Kidney (tissue), 14 donors: Measurements from ENCODE around the gene ACTR8. TPM values are rescaled to one million over a fixed set of nuclear protein-coding genes. Genes with fewer than 3 reads are reported as not detected.

ENCODE experiments used
- DNase-seq, 5 donors: peaks; one replicate each; pipeline ENCODE4 v3.0.0-alpha.2; 2013 to 2020
- FAIRE-seq: peaks from 2 replicates; lab custom pipeline; 2012; peaks lifted over from hg19 to GRCh38; lab: Jason Lieb, UNC
- H3K27ac ChIP-seq, 2 donors: one replicate each; pipeline ENCODE4 v1.7.0; 2013; ENCODE audit warnings: low read depth in 2 of 2, low read length in 2 of 2, inconsistent platforms in 1 of 2
- H3K27me3 ChIP-seq: one replicate; pipeline ENCODE4 v1.7.1; 2013; ENCODE audit warnings: low read length, inconsistent platforms; ENCODE audit not compliant: control insufficient read depth, insufficient read depth
- H3K36me3 ChIP-seq, 3 donors: one replicate each; pipeline versions ENCODE4 v1.7.0 to v1.7.1; 2013; ENCODE audit warnings: low read length in 3 of 3, control low read depth in 1 of 3, inconsistent platforms in 1 of 3; ENCODE audit not compliant: insufficient read depth in 3 of 3, control insufficient read depth in 2 of 3
- H3K4me1 ChIP-seq, 3 donors: one replicate each; pipeline versions ENCODE4 v1.7.0 to v1.7.1; 2013; ENCODE audit warnings: low read length in 3 of 3, inconsistent platforms in 1 of 3, low read depth in 1 of 3; ENCODE audit not compliant: control insufficient read depth in 2 of 3, insufficient read depth in 2 of 3
- H3K4me3 ChIP-seq, 3 donors: one replicate each; pipeline versions ENCODE4 v1.7.0 to v1.8.1; 2013; ENCODE audit warnings: low read length in 3 of 3, control low read depth in 1 of 3, inconsistent platforms in 1 of 3
- H3K9ac ChIP-seq, 3 donors: one replicate each; pipeline versions ENCODE4 v1.7.0 to v1.7.1; 2013; ENCODE audit warnings: low read length in 3 of 3, control low read depth in 1 of 3, inconsistent platforms in 1 of 3
- H3K9me3 ChIP-seq, 3 donors: one replicate each; pipeline versions ENCODE4 v1.7.0 to v1.7.1; 2013; ENCODE audit warnings: low read length in 3 of 3, control low read depth in 1 of 3, inconsistent platforms in 1 of 3; ENCODE audit not compliant: control insufficient read depth in 2 of 3, insufficient read depth in 1 of 3
- intact Hi-C: fragments of 100-400 bp; cut with DNase I; formaldehyde crosslinking; loops from one replicate; pipeline ENCODE4 v1.11.1; 2022
- polyA plus RNA-seq: library from polyadenylated mRNA; stranded (reverse); fragments of 350-450 nt; fragmentation: Illumina TruSeq; extraction: RNeasy Lipid Tissue Mini Kit (QIAGEN cat#74804); gene quantifications from one replicate; pipeline ENCODE4 v1.2.3, GENCODE V29; 2014; ENCODE audit warnings: low read depth, low replicate concordance; ENCODE audit not compliant: insufficient read depth
- total RNA-seq: library from RNA; stranded (reverse); fragmentation: NEBNext Ultra II Directional; extraction: Animal tissue kit (Norgen Biotek cat#: 25700); gene quantifications from one replicate; pipeline ENCODE4 v1.2.1, GENCODE V29; 2021
- TF ChIP-seq, protein P1 (sequence below): IDR thresholded peaks from 3 replicates; pipeline ENCODE4 v1.5.1; 2012; ENCODE audit warnings: mild to moderate bottlenecking, moderate library complexity, borderline replicate concordance; ENCODE audit not compliant: insufficient read depth; ENCODE audit errors: extremely low read depth
- donor health status: control.
- donor health status: control.
- donor health status: control.
- donor health status: control.
- donor health status: control.
- donor health status: DM: yes; HTN: yes; CAD: no.
- donor health status: Normal renal cell carcinoma (clear cell type).

Gene ACTR8
- total and polyA plus RNA-seq, 2 donors from 2014 or later = 20.4 to 29.6 TPM

DNA sequence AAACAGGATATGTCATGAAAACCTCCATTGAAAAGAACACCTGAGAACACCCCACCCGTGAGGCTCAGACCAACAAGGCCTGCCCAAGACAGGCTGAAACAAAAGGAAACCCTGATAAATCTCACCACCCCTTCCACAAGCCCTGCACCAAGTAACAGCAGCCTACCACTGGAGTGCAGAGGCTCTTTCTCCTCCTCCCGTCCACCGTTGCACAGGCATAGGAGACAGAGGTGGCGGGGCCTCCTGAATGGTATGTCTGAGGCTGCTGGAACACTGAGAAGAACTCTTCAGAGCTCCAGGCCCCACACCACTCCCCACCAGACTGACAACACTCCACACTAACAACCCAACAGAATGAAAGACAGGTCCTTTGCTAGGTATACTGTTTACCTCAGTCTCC is 57.2 kb downstream of the ACTR8 start:
- H3K9me3 ChIP-seq = no peaks in the 10 kb centered on the region
- DNase-seq (no peak), FAIRE-seq (no peak)
- H3K36me3 ChIP-seq = peaks cover 0 to 24% (median 6%) of the 10 kb centered on the region in 3 donors
- no peaks in the 10 kb centered on the region for H3K27me3 ChIP-seq
- no peak overlapping the region for H3K27ac ChIP-seq
- H3K9ac ChIP-seq = no peak overlapping the region
- TF ChIP-seq, protein P1, sequence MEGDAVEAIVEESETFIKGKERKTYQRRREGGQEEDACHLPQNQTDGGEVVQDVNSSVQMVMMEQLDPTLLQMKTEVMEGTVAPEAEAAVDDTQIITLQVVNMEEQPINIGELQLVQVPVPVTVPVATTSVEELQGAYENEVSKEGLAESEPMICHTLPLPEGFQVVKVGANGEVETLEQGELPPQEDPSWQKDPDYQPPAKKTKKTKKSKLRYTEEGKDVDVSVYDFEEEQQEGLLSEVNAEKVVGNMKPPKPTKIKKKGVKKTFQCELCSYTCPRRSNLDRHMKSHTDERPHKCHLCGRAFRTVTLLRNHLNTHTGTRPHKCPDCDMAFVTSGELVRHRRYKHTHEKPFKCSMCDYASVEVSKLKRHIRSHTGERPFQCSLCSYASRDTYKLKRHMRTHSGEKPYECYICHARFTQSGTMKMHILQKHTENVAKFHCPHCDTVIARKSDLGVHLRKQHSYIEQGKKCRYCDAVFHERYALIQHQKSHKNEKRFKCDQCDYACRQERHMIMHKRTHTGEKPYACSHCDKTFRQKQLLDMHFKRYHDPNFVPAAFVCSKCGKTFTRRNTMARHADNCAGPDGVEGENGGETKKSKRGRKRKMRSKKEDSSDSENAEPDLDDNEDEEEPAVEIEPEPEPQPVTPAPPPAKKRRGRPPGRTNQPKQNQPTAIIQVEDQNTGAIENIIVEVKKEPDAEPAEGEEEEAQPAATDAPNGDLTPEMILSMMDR = no peak
- H3K4me3 ChIP-seq = no peak overlapping the region
- intact Hi-C loops = no loop called here
- no peaks in the 10 kb centered on the region for H3K4me1 ChIP-seq

DNA sequence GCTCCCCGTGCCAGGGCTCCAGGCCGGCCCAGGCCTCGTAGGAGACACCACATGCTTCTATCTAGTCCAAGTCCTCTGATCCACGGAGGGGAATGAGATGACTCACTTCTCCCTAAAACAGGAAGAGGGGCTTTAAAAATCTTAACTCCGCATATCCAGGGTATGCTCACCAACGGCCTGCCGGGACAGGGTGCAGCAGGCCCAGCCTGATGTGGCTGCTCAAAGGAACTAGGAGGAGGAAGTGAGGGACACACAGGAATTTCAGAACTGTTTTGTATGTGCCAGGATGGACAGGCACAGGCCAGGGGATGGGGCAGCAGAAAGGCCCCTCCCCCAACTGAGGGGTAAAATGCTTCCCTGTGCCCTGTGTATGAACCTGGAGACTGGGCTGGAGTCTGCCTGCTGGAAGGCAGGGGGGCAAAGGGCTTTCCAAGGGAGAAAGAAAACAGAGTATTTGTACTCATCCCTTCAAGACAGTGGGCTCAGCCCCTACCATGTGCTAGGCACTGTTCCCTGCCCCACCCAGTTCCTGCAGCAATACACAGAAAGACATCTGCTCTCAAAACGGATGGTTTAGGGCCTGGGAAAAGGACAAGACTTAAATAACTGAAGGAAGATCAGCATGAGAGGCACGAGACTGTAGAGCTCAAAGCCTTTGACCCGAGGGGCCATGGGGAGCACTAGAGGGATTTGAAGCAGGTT is 57.8 kb downstream of the ACTR8 start:
- intact Hi-C loops = no loop called here
- H3K9ac ChIP-seq = no peak overlapping the region

DNA sequence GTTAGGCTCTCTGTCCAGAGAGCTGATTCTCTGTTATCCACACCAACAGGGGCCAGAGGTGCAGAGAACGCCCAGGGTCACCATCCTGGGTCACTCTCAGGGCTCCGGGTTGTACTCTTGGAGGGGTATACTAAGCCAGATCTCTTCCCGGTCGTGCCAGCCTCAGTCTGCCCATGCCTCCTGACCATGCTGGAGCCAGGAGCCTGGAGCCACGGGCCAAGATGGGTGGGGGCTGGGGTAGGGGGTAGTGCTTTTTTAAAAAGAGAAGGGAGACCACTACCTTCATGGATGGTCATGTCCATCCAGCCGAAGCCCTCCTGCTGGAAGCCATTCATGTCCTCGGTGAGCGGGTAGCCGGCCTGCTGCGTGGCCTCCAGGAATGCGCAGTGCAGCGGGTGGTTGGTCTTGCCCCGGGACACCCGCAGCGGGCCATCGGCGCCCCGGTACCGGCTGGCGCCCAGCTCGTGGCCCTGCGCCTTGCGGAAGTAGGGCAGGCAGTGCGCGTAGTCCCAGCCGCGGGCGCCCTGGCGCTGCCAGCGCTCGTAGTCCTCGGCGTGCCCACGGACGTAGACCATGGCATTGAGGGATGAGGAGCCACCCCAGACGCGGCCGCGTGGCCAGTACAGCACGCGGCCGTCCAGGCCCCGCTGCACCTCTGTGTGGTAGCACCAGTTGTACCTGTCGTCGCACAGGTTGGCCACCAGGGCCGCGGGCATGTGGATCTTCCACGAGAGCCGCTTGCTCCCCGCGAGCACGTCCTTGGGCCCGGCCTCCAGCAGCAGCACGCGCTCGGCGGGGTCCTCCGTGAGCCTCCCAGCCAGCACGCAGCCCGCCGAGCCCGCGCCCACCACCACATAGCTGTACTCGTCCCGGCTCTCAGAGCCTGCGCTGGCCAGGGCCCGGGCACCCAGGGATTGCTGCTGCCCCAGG is 58.7 kb downstream of the ACTR8 start:
- Histone ChIP-seq H3K9me3 (no peaks in the 10 kb centered on the region), H3K4me3 (no peak overlapping the region), H3K36me3 (peaks cover 0 to 39% (median 14%) of the 10 kb centered on the region in 3 donors), H3K27ac (no peak overlapping the region), H3K4me1 (no peaks in the 10 kb centered on the region), H3K9ac (no peak overlapping the region), H3K27me3 (no peaks in the 10 kb centered on the region)
- intact Hi-C loops = no loop called here
- DNase-seq (peak in 1 of 5 donors; percentile 66), FAIRE-seq (no peak)
- TF ChIP-seq, protein P1 = no peak

More for the DNA sequence above, 57.8 kb downstream of the ACTR8 start:
- FAIRE-seq (no peak), DNase-seq (no peak)
- Histone ChIP-seq H3K9me3 (no peaks in the 10 kb centered on the region), H3K27ac (no peak overlapping the region), H3K4me3 (no peak overlapping the region), H3K27me3 (no peaks in the 10 kb centered on the region), H3K4me1 (no peaks in the 10 kb centered on the region), H3K36me3 (peaks cover 0 to 31% (median 9%) of the 10 kb centered on the region in 3 donors)
- TF ChIP-seq, protein P1 = no peak
